Activated naive CD4-positive, alpha-beta T cell treated with anti-CD3 and anti-CD28 coated beads, Interleukin-2, amount 10 ng/mL, durations not matched to agents 7 days and 5 days (primary cell): Measurements from ENCODE around the gene HSFX4.
"Not testable (repeated sequence)": the region's sequence is repeated elsewhere in the genome, so short reads cannot be mapped to it uniquely, and the experiment has no call there.

Experiments
- CTCF ChIA-PET: fragments of 350-600 bp; sonication (Branson Sonifier 250); formaldehyde crosslinking; loops from one replicate; lab custom pipeline; 2021; ENCODE audit warnings: antibody characterized with exemption; lab: Charles Lee
- DNase-seq: peaks from one replicate; pipeline ENCODE4 v3.0.0-alpha.2; 2020
- H3K27ac Mint-ChIP-seq: one replicate; pipeline ENCODE4 v1.8.0; 2021; ENCODE audit warnings: mild to moderate bottlenecking, moderate library complexity, mixed read lengths
- H3K27me3 Mint-ChIP-seq: one replicate; pipeline ENCODE4 v1.8.0; 2021; ENCODE audit warnings: mild to moderate bottlenecking, mixed read lengths
- H3K36me3 Mint-ChIP-seq: one replicate; pipeline ENCODE4 v1.8.0; 2021; ENCODE audit warnings: mixed read lengths
- H3K4me1 Mint-ChIP-seq: one replicate; pipeline ENCODE4 v1.8.0; 2021; ENCODE audit warnings: mixed read lengths
- H3K4me3 Mint-ChIP-seq: one replicate; pipeline ENCODE4 v1.8.0; 2021; ENCODE audit warnings: mild to moderate bottlenecking, moderate library complexity, mixed read lengths
- H3K9me3 Mint-ChIP-seq: one replicate; pipeline ENCODE4 v1.8.0; 2021; ENCODE audit warnings: mixed read lengths

HSFX4 gene

GRCh38 chrX:149927964-149928258, 1.5 kb upstream of the HSFX4 start:
- H3K4me3 Mint-ChIP-seq, H3K36me3 Mint-ChIP-seq, CTCF ChIA-PET, H3K4me1 Mint-ChIP-seq, H3K9me3 Mint-ChIP-seq, H3K27me3 Mint-ChIP-seq, H3K27ac Mint-ChIP-seq, DNase-seq: not testable (repeated sequence)

- H3K27ac Mint-ChIP-seq, H3K36me3 Mint-ChIP-seq, CTCF ChIA-PET, H3K4me3 Mint-ChIP-seq, H3K9me3 Mint-ChIP-seq, H3K27me3 Mint-ChIP-seq, H3K4me1 Mint-ChIP-seq, DNase-seq: not testable (repeated sequence)
These were observed 738 bp upstream of the HSFX4 start for GRCh38 chrX:149928635-149929034.

- CTCF ChIA-PET, DNase-seq, H3K9me3 Mint-ChIP-seq, H3K36me3 Mint-ChIP-seq, H3K27me3 Mint-ChIP-seq, H3K4me1 Mint-ChIP-seq, H3K4me3 Mint-ChIP-seq, H3K27ac Mint-ChIP-seq: not testable (repeated sequence)
These were observed 2.0 kb downstream of the HSFX4 start for GRCh38 chrX:149931355-149931754.

DNA sequence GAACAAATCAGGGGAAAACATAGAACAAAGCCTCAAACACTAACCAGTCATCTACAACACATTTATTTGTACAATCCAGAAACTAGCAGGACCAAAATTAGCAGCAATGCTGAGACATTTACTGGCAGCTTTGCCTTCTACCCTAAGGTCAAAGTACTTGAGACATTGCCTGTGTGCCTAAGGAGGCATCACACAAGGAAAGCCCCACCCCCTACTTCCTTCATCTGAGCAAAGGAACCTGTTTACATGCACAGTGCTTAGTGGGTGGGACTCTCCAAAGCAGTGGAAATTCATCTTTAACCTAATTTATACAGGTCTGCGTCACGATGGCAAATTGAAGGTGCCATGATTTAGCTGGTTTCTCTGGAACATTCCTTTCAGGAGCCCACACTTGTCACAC, 2.8 kb downstream of the HSFX4 start:
- H3K4me1 Mint-ChIP-seq, CTCF ChIA-PET: not testable (repeated sequence)

DNA sequence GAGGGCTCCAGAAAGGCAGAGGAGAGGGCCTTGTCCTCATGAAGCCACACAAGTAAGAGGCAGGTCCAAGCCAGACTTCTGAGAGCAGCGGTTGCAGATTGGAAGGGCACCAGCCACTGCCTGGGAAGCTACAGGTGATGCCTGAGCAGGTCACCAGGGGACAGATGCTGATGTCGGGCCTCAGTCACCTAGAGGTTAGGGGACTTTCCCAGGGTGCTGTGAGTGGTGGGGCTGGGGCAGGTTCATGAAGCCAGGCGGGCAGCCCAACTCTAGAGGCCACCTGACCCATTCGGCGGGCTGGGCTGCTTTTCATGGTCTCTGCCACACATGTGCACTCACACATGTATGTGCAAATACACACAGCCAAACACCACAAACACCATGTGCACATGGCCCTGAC, 3.6 kb downstream of the HSFX4 start:
- H3K27ac Mint-ChIP-seq, CTCF ChIA-PET: not testable (repeated sequence)

More for the DNA sequence above, 2.8 kb downstream of the HSFX4 start:
- not testable (repeated sequence) for DNase-seq, H3K27ac Mint-ChIP-seq, H3K36me3 Mint-ChIP-seq, H3K9me3 Mint-ChIP-seq, H3K4me3 Mint-ChIP-seq, H3K27me3 Mint-ChIP-seq

GRCh38 chrX:149933547-149933946, 4.2 kb downstream of the HSFX4 start:
- CTCF ChIA-PET, DNase-seq, H3K36me3 Mint-ChIP-seq, H3K4me1 Mint-ChIP-seq, H3K27me3 Mint-ChIP-seq, H3K9me3 Mint-ChIP-seq, H3K27ac Mint-ChIP-seq, H3K4me3 Mint-ChIP-seq: not testable (repeated sequence)

More for the DNA sequence above, 3.6 kb downstream of the HSFX4 start:
- not testable (repeated sequence) for H3K9me3 Mint-ChIP-seq, DNase-seq, H3K4me1 Mint-ChIP-seq, H3K36me3 Mint-ChIP-seq, H3K4me3 Mint-ChIP-seq, H3K27me3 Mint-ChIP-seq

DNA sequence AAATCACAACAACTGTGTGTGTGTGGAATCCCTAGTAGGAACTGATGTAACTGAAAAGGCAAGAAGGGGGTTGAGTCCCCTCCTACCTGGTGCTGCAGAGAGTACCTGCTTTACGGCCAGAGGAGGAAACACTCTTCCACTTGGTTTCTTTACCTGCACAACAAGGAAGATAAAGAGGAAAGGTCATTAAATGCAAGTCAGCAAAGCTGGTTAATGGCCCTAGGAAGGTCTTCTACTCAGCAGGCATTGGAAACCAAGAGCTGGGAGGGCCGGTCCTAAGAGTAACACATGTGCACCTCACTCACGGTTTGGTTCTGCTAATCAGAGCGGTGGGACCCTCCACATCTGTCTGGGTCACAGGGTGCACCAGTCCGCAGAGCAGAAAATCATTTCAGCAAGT, 8.0 kb downstream of the HSFX4 start:
- H3K36me3 Mint-ChIP-seq, CTCF ChIA-PET, H3K9me3 Mint-ChIP-seq, H3K4me1 Mint-ChIP-seq, DNase-seq, H3K27me3 Mint-ChIP-seq: not testable (repeated sequence)
- Mint-ChIP-seq H3K27ac (peak overlapping the region; percentile 99), H3K4me3 (peak overlapping the region; percentile 83)

GRCh38 chrX:149937871-149938426, 8.6 kb downstream of the HSFX4 start:
- peak; percentile 36 for DNase-seq
- H3K27ac Mint-ChIP-seq: peak overlapping the region; percentile 99
- no peaks in the 10 kb centered on the region for H3K27me3 Mint-ChIP-seq
- peak overlapping the region; percentile 83 for H3K4me3 Mint-ChIP-seq
- H3K36me3 Mint-ChIP-seq: peaks cover 7% of the 10 kb centered on the region
- CTCF ChIA-PET: interaction anchor here (1.0 kb wide), 1 partner anchor 416 kb away, joined by 4 read pairs; no protein-coding TSS in a partner anchor
- peaks cover 7% of the 10 kb centered on the region for H3K4me1 Mint-ChIP-seq
- H3K9me3 Mint-ChIP-seq: no peaks in the 10 kb centered on the region

GRCh38 chrX:149938427-149938880, 9.1 kb downstream of the HSFX4 start, which contains the start of gene EOLA2:
EOLA2 (minus strand) TSS chrX:149938491; CDS start chrX:149933874, 4,617 bp downstream.
- Mint-ChIP-seq H3K4me3 (peak within 1 kb of the TSS; percentile 86), H3K27me3 (no peaks in the 10 kb centered on the region), H3K36me3 (peaks cover 6% of the 10 kb centered on the region), H3K4me1 (peaks cover 7% of the 10 kb centered on the region), H3K9me3 (no peaks in the 10 kb centered on the region), H3K27ac (peak within 1 kb of the TSS; percentile 99)
- peak; percentile 94 for DNase-seq
- CTCF ChIA-PET: interaction anchor here (1.0 kb wide), 1 partner anchor 416 kb away, joined by 4 read pairs; no protein-coding TSS in a partner anchor

GRCh38 chrX:149938881-149939654, 9.7 kb downstream of the HSFX4 start:
- Mint-ChIP-seq H3K27me3 (no peaks in the 10 kb centered on the region), H3K36me3 (peaks cover 4% of the 10 kb centered on the region), H3K9me3 (no peaks in the 10 kb centered on the region), H3K4me3 (peak overlapping the region; percentile 86), H3K27ac (peak overlapping the region; percentile 99), H3K4me1 (peaks cover 7% of the 10 kb centered on the region)
- peak; percentile 94 for DNase-seq
- CTCF ChIA-PET: interaction anchor here (1.0 kb wide), 1 partner anchor 417 kb away, joined by 4 read pairs; no protein-coding TSS in a partner anchor

DNA sequence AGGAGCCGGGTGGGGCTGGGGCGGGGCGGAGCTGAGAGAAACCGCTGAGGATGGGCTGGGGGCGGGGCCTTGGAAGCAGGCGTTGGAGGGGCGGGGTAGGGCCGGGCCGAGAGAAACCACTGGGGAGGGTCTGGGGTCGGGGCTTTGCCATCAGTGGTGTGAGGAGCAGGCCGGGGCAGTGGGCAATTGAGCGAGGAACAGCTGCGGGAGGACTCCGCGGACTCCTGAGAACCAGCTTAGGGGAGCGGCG, 10.2 kb downstream of the HSFX4 start:
- no peaks in the 10 kb centered on the region for H3K9me3 Mint-ChIP-seq
- CTCF ChIA-PET: interaction anchor here (1.4 kb wide), 1 partner anchor 776 kb away, joined by 3 read pairs; no protein-coding TSS in a partner anchor
- no peak for DNase-seq
- peak overlapping the region; percentile 86 for H3K4me3 Mint-ChIP-seq
- peaks cover 4% of the 10 kb centered on the region for H3K36me3 Mint-ChIP-seq
- H3K4me1 Mint-ChIP-seq: peaks cover 7% of the 10 kb centered on the region
- H3K27me3 Mint-ChIP-seq: no peaks in the 10 kb centered on the region
- peak overlapping the region; percentile 99 for H3K27ac Mint-ChIP-seq

GRCh38 chrX:149939905-149940673, 10.7 kb downstream of the HSFX4 start:
- CTCF ChIA-PET: interaction anchor here (1.2 to 1.4 kb wide), 2 partner anchors 775 to 778 kb away, joined by 3 to 4 read pairs; no protein-coding TSS in a partner anchor

DNA sequence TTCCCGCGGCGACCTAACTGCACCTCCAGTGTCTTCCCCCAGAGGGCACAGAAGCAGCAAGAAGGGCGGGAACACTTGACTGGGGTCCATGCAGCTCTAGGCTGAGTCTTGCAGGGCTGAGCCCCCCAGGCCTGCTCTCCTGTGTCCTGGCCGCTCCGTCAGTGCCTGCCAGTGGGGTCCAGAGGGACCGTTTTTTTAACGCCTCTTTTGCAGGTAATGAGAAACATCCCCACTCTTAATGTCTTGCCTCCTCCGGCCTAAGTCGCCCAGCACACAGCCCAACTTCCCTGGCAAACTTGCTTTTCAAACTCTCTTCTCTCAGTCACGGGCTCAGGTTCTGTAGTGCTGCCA, 11.3 kb downstream of the HSFX4 start:
- H3K36me3 Mint-ChIP-seq, H3K27me3 Mint-ChIP-seq, DNase-seq, H3K9me3 Mint-ChIP-seq, H3K4me1 Mint-ChIP-seq: not testable (repeated sequence)
- peak overlapping the region; percentile 86 for H3K4me3 Mint-ChIP-seq
- H3K27ac Mint-ChIP-seq: peak overlapping the region; percentile 99
- CTCF ChIA-PET: interaction anchor here (1.2 to 1.4 kb wide), 2 partner anchors 775 to 777 kb away, joined by 3 to 4 read pairs; no protein-coding TSS in a partner anchor

More at GRCh38 chrX:149939905-149940673, 10.7 kb downstream of the HSFX4 start:
- Mint-ChIP-seq H3K27ac (peak overlapping the region; percentile 99), H3K36me3 (peaks cover 4% of the 10 kb centered on the region), H3K27me3 (no peaks in the 10 kb centered on the region), H3K9me3 (no peaks in the 10 kb centered on the region), H3K4me3 (peak overlapping the region; percentile 86), H3K4me1 (peaks cover 7% of the 10 kb centered on the region)
- peak; percentile 96 for DNase-seq

DNA sequence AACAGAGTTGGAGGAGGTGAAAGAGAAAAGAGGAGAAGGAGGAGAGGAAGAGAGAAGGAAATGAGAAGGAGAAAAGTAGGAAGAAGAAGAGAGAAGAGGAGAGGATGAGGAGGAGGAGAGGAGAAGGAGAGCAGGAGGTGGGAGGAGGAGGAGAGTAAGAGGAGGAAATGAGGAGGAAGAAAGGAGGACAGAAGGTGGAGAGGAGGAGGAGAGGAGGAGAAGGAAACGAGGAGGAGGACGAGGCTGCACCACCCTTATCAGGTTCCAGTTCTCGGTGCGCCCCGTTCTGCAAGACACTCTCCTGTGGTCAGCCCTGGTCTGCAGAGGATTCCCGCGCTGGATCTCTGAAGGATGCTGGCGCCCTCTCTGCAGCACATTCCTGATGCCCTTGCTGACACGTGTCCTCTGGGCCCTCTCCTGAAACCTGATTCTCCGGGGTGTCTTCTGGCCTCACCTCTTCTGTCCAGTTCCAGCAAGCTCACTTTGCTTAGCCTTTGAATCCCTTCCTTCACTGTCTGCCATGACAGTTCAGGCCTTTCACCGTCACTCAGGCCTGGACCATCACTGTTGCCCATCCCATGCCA, 15.8 kb downstream of the HSFX4 start:
- H3K4me1 Mint-ChIP-seq, H3K27ac Mint-ChIP-seq, H3K9me3 Mint-ChIP-seq, CTCF ChIA-PET, H3K27me3 Mint-ChIP-seq, DNase-seq, H3K4me3 Mint-ChIP-seq: not testable (repeated sequence)
- peaks cover 10% of the 10 kb centered on the region for H3K36me3 Mint-ChIP-seq
